Adrenal gland (tissue), 12 donors: Measurements from ENCODE around the gene LHX6. TPM values are rescaled to one million over a fixed set of nuclear protein-coding genes. Genes with fewer than 3 reads are reported as not detected.

Source experiments
- DNase-seq, 7 donors: peaks; one replicate each; pipeline ENCODE4 v3.0.0-alpha.2; 2019 to 2020
- H3K27ac ChIP-seq, 5 donors: fragments of 200-600 bp; sonication (generic) in 4 of 5; 1 replicate in 3 of 5; 2 replicates in 2 of 5; pipeline versions ENCODE4 v1.5.1 to v1.8.0; 2016 to 2020; ENCODE audit warnings: mild to moderate bottlenecking in 1 of 5
- H3K27me3 ChIP-seq: fragments of 200-600 bp; 2 replicates; pipeline ENCODE4 v1.8.0; 2021
- H3K36me3 ChIP-seq, 2 donors: fragments of 200-600 bp; replicated peaks in 1 of 2; 1 replicate in 1 of 2; 2 replicates in 1 of 2; pipeline versions ENCODE4 v1.5.1 to v1.8.0; 2018 to 2022
- H3K4me1 ChIP-seq, 2 donors: fragments of 200-600 bp; replicated peaks in 1 of 2; 1 replicate in 1 of 2; 2 replicates in 1 of 2; pipeline versions ENCODE4 v1.5.1 to v1.8.0; 2018 to 2021
- H3K4me3 ChIP-seq, 4 donors: fragments of 200-600 bp; sonication (generic) in 3 of 4; one replicate each; pipeline ENCODE4 v1.5.1; 2016 to 2018
- H3K9me3 ChIP-seq, 3 donors: fragments of 200-600 bp; sonication (generic) in 1 of 3; replicated peaks in 1 of 3; 1 replicate in 2 of 3; 2 replicates in 1 of 3; pipeline versions ENCODE4 v1.5.1 to v1.8.0; 2016 to 2021
- POLR2A ChIP-seq, 2 donors: fragments of 450-650 bp; IDR thresholded peaks; one replicate each; pipeline ENCODE4 v1.6.1; 2017; ENCODE audit warnings: antibody characterized with exemption in 2 of 2, mild to moderate bottlenecking in 2 of 2, moderate library complexity in 1 of 2
- WGBS, 4 donors: extraction: QIAGEN DNeasy Blood & Tissue Kit in 2 of 4; methylation state at CpG; one replicate each; pipeline versions ENCODE4 v1.1.5 to v1.1.7; 2013 to 2017; 5-methylcytosine and 5-hydroxymethylcytosine counted together
- intact Hi-C, 2 donors: fragments of 100-400 bp; cut with DNase I; formaldehyde crosslinking; loops; one replicate each; pipeline versions ENCODE4 v1.14.1 to v1.15.0; 2022 to 2023
- polyA plus RNA-seq, 3 donors: library from polyadenylated mRNA; stranded (reverse); fragments of 200-250 nt in 2 of 3; fragments of 350-450 nt in 1 of 3; fragmentation: Illumina TruSeq in 1 of 3; extraction: RNeasy Lipid Tissue Mini Kit (QIAGEN cat#74804) in 1 of 3; gene quantifications; one replicate each; pipeline ENCODE4 v1.2.3, GENCODE V29; 2013 to 2014
- total RNA-seq, 9 donors: library from RNA; depleted of rRNA in 4 of 9; stranded (reverse); fragments of >200 nt in 4 of 9; fragments of 120-200 nt in 1 of 9; fragmentation: NEBNext Ultra II Directional in 1 of 9; extraction: Animal tissue kit (Norgen Biotek cat#: 25700) in 1 of 9; gene quantifications; one replicate each; pipeline versions ENCODE4 v1.1.0 to v1.2.4, GENCODE V29; 2013 to 2023
- TF ChIP-seq, protein P1 (sequence below), 6 experiments: fragments of 450-650 bp in 4 of 6; fragments of 200-600 bp in 2 of 6; sonication (generic) in 1 of 6; IDR thresholded peaks; 1 replicate in 5 of 6; 2 replicates in 1 of 6; pipeline versions ENCODE4 v1.5.1 to v1.8.0; 2016 to 2021; ENCODE audit warnings: antibody characterized with exemption in 6 of 6, mild to moderate bottlenecking in 2 of 6, moderate library complexity in 1 of 6
- donor health status: healthy with polysubstance abuse.
- donor health status: Bipolar disorder and iron deficiency.
- donor health status: DM: yes; HTN: yes; CAD: no.
- donor health status: DM: no; HTN: no; CAD: no.
- donor health status: DM: no; HTN: no; CAD: no.
- donor health status: DM: yes; HTN: yes; CAD: no.

The LHX6 gene
- total and polyA plus RNA-seq, 12 donors = 0.17 to 3.6 (median 1.5) TPM

DNA sequence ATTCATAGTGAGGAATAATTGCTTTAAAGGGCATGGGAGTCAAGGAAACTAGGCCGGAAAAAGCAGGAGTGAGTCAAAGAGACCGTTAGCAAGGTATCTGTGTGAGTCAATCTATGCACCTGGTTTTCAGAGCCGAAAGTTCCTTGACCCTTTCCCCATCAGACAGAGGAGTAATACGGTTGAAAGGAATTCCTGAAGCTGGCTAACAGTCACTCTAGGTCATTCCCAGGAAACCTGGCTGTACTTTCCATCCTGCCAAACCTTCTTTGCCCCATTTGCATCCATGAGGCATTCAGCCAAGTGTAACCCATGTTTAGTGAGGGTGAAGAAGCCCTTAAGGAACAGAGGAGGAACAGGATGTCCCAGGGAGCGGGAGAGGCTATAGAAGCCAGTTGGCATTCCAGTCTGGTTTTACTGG lies 19.7 kb upstream of the LHX6 start:
- H3K27me3 ChIP-seq = no peaks in the 10 kb centered on the region
- H3K36me3 ChIP-seq = peaks cover 0 to 76% of the 10 kb centered on the region in 2 donors
- H3K4me1 ChIP-seq = no peaks in the 10 kb centered on the region
- intact Hi-C loops = no loop called here
- H3K27ac ChIP-seq = no peak overlapping the region
- TF ChIP-seq, protein P1, sequence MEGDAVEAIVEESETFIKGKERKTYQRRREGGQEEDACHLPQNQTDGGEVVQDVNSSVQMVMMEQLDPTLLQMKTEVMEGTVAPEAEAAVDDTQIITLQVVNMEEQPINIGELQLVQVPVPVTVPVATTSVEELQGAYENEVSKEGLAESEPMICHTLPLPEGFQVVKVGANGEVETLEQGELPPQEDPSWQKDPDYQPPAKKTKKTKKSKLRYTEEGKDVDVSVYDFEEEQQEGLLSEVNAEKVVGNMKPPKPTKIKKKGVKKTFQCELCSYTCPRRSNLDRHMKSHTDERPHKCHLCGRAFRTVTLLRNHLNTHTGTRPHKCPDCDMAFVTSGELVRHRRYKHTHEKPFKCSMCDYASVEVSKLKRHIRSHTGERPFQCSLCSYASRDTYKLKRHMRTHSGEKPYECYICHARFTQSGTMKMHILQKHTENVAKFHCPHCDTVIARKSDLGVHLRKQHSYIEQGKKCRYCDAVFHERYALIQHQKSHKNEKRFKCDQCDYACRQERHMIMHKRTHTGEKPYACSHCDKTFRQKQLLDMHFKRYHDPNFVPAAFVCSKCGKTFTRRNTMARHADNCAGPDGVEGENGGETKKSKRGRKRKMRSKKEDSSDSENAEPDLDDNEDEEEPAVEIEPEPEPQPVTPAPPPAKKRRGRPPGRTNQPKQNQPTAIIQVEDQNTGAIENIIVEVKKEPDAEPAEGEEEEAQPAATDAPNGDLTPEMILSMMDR (IDR thresholded peaks at IDR 0.05) = no peak
- no peak for TF ChIP-seq POLR2A (IDR thresholded peaks at IDR 0.05)
- 84 to 90% (median 87%) methylated on average over 5 of the region's 5 CpGs for WGBS, 4 donors
- H3K9me3 ChIP-seq = no peaks in the 10 kb centered on the region
- no peak overlapping the region for H3K4me3 ChIP-seq
- no peak for DNase-seq

DNA sequence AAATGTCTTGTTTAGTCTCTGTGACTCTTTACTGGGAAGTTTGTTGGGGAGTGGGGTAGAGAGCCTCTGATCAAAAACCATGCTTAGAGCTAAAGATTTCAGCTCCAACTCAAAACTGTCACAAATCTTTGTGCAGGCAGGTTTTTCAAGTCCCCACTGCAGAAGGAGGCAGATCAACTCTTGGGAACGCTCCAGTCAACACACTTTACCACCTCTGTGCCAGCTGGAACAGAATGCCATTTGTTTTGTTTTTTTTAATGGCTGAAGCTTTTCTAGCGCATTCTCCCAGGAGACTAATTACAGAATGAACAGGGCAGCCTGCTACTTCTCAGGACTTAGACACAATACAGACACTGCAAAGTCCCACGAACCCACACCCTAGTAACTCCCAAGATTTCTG lies 17.9 kb upstream of the LHX6 start:
- intact Hi-C loops = no loop called here
- Histone ChIP-seq H3K27ac (no peak overlapping the region), H3K4me3 (no peak overlapping the region), H3K27me3 (no peaks in the 10 kb centered on the region), H3K9me3 (no peaks in the 10 kb centered on the region), H3K4me1 (no peaks in the 10 kb centered on the region), H3K36me3 (peaks cover 0 to 89% of the 10 kb centered on the region in 2 donors)
- TF ChIP-seq, protein P1 (IDR thresholded peaks at IDR 0.05) = no peak
- TF ChIP-seq POLR2A (IDR thresholded peaks at IDR 0.05) = no peak
- no peak for DNase-seq
- 87 to 96% (median 91%) methylated on average over 3 of the region's 3 CpGs for WGBS, 4 donors

DNA sequence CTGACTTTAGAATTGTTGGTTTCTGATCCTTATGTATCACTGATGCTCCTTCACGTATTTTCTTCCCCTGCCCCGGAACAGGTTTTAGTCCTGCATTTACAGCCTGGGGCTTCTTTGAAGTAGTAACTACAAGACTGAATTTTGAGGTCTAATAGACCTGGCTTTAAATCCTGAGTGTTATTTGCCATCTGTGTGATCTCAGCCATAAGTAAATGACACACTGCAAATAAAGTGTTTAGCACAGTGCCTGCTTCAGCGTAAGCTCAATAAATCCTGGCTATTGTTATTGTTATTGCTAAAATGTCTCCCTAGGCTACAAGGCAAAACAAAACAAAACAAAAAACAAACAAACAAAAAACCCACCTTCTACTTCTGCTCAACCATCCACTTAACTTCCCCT lies 15.6 kb upstream of the LHX6 start:
- Histone ChIP-seq H3K4me1 (no peaks in the 10 kb centered on the region), H3K27ac (no peak overlapping the region), H3K27me3 (no peaks in the 10 kb centered on the region), H3K36me3 (peaks cover 0 to 84% of the 10 kb centered on the region in 2 donors), H3K4me3 (no peak overlapping the region), H3K9me3 (no peaks in the 10 kb centered on the region)
- no peak for DNase-seq
- 91 to 98% (median 95%) methylated on average over 3 of the region's 3 CpGs for WGBS, 4 donors
- intact Hi-C loops = no loop called here
- TF ChIP-seq, protein P1 (IDR thresholded peaks at IDR 0.05) = no peak
- no peak for TF ChIP-seq POLR2A (IDR thresholded peaks at IDR 0.05)

DNA sequence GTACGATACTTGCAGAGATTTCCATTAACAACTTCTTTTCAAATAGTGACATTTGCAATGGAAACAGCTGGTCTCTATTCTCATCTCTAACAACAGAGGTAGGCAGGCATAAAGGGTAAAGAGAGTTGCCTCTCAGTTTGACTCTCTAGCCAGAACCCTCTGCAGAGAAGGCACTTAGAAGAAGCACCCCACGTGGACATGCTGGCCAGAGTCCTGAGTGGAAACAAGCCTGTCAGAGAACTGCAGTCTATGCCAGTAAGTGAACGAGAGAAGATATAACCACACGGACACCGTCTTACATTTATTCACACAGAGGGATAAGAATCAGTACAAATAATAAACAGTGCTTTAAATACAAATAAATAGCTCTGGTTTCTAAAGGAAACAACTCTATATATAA lies 11.0 kb upstream of the LHX6 start:
- H3K27me3 ChIP-seq = no peaks in the 10 kb centered on the region
- no peak for DNase-seq
- H3K4me1 ChIP-seq = no peaks in the 10 kb centered on the region
- H3K27ac ChIP-seq = no peak overlapping the region
- H3K36me3 ChIP-seq = peaks cover 0 to 46% of the 10 kb centered on the region in 2 donors
- H3K4me3 ChIP-seq = no peak overlapping the region
- WGBS, 4 donors = 92 to 96% (median 94%) methylated on average over 5 of the region's 5 CpGs
- H3K9me3 ChIP-seq = no peaks in the 10 kb centered on the region
- TF ChIP-seq, protein P1 (IDR thresholded peaks at IDR 0.05) = no peak
- TF ChIP-seq POLR2A (IDR thresholded peaks at IDR 0.05) = no peak
- intact Hi-C loops = no loop called here
